Ramos (cell line): ENCODE data around the gene MYO18B.

Experiments
- in situ Hi-C: fragments of 300-500 bp; cut with MboI; formaldehyde crosslinking; loops from one replicate; pipeline ENCODE4 v1.14.3; 2022; ENCODE audit warnings: low sequenced_read_pairs; ENCODE audit not compliant: unreplicated experiment

Gene MYO18B

DNA sequence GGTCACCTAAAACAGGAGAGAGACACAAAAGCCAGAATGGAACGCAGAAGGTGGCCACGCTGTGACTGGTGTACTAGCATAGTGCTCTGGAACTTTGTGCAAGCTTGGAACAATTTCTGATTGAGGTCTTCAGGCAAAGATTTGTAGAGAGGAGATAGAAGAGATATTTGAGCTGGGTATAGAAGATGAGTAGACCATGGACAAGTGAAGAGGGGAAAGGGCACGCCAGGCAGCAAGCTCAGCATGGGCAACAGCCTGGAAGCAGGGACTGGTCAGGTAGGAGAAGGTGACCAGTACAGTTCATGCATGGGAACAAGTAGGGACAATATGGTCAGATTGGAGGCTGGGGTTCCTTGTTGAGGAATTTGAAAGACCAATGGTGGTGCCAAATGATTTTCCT, 24.4 kb downstream of the MYO18B start:
- in situ Hi-C loops = no loop called here

DNA sequence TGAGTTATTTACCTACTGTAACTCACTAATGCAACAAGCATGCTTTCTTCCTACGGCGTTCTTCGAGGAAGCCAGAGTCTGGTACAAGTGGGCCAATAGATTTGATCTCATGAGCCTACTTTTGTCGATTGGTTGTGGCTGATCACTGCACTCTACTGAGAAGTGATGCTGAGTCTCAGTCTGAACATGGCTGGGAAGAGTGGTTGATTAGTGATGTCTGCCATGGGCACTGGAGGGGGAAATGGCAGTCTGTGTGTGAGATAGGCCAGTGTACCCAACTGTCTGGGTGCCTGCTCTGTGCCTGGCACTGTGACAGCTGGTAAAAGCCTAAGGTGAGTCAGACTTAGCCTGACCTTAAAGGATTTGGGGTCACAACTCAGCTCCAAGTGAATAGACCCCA, 28.3 kb downstream of the MYO18B start:
- in situ Hi-C loops = loop anchor here (5.0 to 10.0 kb wide), 2 partner anchors 308 to 554 kb away; no protein-coding TSS in a partner anchor

- in situ Hi-C loops = loop anchor here (5.0 to 10.0 kb wide), 2 partner anchors 310 to 553 kb away; no protein-coding TSS in a partner anchor
These were observed 30.3 kb downstream of the MYO18B start for GRCh38 chr22:25772288-25772687.

GRCh38 chr22:25774575-25775026, 32.6 kb downstream of the MYO18B start:
- in situ Hi-C loops = loop anchor here (5.0 to 10.0 kb wide), 2 partner anchors 312 to 550 kb away; no protein-coding TSS in a partner anchor

GRCh38 chr22:25775531-25775930, 33.5 kb downstream of the MYO18B start:
- in situ Hi-C loops = loop anchor here (10.0 kb wide), 1 partner anchor 549 kb away; no protein-coding TSS in a partner anchor

DNA sequence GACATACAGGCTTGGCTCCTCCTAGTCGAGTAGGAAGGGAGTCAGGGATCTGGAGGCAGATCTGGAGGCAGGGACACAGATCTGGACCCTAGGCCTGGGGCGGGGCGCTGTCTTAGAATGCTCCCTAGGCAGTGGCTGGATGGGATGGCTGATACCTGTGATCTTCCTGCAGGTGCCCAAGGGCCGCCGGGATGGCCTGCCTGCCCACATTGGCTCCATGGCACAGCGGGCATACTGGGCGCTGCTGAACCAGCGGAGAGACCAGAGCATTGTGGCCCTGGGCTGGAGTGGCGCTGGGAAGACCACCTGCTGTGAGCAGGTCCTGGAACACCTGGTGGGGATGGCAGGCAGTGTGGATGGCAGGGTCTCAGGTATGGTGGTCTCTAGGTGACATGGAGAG, 35.4 kb downstream of the MYO18B start:
- in situ Hi-C loops = loop anchor here (10.0 kb wide), 1 partner anchor 547 kb away; no protein-coding TSS in a partner anchor

DNA sequence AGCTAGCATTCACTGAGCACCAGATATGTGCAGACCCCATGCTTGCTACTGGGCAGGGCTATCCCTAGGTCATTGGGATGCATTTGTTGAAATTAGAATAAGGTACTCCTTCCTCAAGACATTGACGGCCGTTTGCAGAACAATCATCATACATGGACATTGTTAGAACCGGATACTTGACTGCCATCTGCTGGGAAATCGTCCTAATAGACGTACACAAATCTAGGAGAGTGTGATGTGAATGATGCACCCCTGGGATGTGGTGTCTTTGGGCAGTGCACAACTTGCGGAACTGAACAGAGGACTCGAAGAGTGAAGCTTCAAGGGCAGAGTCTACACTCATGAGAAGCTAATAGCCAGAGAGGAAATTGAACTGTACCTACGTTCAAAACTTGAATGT, 35.9 kb downstream of the MYO18B start:
- in situ Hi-C loops = loop anchor here (10.0 kb wide), 1 partner anchor 547 kb away; no protein-coding TSS in a partner anchor

GRCh38 chr22:25779426-25779825, 37.4 kb downstream of the MYO18B start:
- in situ Hi-C loops = loop anchor here (10.0 kb wide), 1 partner anchor 545 kb away; no protein-coding TSS in a partner anchor

GRCh38 chr22:25779890-25780289, 37.9 kb downstream of the MYO18B start:
- in situ Hi-C loops = loop anchor here (10.0 kb wide), 1 partner anchor 545 kb away; no protein-coding TSS in a partner anchor

DNA sequence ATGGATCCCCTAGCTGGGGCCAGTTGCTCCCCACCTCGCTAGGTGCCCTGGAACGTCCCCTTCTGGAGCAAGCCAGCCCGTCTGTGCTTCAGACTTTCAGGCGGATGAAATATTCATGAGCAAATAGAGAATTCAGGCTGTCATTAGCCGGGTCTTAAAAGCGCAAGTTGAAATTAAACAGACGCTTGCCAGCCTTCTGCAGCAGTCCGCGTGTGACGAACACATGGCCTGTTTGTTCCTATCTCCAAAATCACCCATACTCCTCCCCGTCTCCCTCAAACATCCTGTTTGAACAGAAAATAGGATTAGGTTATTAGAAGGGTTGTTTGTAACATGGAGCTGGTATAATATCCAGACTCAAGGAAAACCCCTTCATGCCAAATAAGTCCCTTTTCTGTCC, 38.7 kb downstream of the MYO18B start:
- in situ Hi-C loops = no loop called here

GRCh38 chr22:25781801-25782200, 39.8 kb downstream of the MYO18B start:
- in situ Hi-C loops = no loop called here

DNA sequence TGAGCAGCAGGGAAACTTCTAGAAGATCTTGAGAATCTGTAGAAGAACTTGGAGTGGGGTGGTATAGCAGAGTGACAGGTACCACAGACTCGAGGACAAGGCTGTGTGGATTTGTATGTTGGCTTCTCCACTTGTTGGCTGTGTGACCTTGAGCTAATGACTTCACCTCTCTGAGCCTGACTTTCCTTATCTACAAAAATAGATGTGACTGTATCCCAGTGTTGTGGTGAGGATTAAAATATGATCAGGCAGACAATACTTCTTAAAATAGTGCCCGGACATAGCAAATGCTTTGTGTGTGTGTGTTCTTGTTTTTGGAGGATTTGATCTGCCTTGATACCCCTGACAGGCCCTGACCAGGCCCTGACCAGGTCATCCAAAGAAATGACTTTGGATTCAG, 40.8 kb downstream of the MYO18B start:
- in situ Hi-C loops = no loop called here

DNA sequence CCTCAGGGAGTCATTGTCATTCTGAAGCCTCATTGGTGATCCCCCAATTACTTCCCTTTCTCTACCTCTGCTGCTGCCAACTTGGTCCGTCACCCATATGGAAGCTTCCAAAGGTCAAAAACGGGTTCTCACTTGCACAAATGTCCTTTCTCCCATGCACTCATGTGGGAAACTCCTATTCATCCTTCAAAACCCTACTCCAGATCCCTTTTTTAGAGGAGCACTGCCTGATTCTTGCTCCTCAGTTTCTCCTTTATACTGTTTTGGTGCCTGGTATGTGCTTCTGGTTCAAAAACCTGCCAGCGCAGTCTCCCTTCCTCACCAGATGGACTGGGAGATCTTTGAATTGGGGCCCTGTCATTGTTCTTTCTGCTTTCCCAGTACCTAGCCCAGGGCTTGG, 41.9 kb downstream of the MYO18B start:
- in situ Hi-C loops = no loop called here

DNA sequence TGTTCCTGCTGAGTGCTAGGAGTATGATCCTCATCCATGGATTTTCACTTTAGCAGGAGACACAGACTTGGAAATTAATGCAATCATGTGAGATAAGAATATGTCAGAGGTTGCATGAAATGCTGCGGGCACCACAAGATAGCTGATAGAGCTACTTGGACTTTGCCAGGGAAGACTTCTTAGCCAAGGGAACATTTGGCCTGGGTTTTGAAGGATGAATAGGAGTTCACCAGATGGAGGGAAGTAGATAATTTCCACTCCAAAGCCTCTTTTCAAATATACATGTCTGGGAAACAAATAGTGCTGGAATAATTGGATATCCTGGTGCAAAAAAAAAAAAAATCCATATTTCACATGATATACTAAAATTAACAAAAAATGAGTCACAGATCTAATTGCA, 44.2 kb downstream of the MYO18B start:
- in situ Hi-C loops = no loop called here

- in situ Hi-C loops = no loop called here
These were observed 49.6 kb downstream of the MYO18B start for GRCh38 chr22:25791556-25791955.

- in situ Hi-C loops = no loop called here
These were observed 53.5 kb downstream of the MYO18B start for GRCh38 chr22:25795478-25795877.

DNA sequence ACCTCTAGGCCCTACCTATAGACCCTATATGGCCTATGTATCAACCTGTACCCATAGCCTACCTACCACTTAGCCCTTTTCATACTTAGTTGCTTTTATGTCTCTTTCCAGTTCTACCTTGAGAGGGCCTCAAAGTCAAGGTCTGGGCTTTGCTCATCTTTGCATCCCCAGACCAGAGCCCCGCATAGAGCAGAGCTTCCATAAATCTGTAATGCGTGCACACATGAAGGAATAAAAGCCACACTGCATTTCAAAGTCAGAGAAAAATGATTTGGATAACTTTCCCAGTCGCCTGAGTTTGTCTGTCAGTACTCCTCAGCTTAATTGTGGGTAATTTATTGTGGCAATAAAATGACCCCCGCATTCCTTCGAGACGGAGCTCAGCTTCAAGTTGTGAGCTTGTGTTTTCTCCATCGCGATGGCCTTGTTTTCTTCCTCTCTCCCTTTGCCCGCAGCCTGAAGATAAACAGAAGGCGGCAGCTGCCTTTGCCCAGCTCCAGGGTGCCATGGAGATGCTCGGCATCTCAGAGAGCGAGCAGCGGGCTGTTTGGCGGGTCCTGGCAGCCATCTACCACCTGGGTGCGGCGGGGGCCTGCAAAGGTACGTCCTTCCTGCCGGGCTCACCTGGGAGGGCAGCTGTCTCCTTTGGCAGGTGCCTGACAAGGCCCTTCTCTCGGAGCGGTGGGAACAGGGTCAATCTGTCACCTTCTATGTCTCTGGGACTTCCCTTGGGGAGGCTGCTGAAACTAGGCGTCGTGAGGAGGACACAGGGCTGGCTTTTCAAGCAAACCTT, 55.7 kb downstream of the MYO18B start:
- in situ Hi-C loops = no loop called here

DNA sequence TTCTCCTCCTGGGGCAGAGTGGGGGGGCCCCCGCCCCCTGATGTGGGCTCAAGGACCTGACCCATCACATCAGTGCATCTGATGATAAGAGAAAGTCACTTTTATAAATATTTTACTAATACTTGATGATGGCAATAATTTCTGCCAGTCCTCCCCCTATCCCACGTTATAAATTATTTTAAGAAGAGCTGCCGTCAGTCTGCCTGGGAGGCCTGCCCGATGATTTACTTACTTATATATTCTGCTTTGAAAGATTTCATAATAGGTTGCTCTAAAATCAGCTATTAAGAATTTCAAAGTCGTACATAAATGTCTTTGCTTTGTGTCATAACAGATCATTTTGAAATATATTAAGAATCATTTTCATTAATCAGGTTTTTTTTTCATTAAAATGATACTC, 58.8 kb downstream of the MYO18B start:
- in situ Hi-C loops = no loop called here

DNA sequence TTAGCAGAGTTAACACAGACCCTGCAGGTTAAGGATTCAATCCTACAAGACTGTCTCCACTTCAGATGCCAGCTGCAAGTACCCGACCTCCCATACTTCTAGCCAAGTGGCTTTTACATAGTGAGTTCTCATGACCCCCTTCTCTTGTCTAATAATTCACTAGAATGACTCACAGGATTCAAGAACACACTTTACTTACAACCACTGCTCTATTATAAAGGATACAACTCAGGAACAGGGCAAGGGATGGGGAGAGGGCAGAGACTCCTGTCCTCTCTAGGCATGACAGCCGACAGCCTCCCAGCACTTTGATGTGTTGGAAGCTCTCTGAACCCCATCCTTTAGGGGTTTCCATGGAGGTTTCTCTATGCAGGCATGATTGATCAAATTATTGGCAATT, 60.0 kb downstream of the MYO18B start:
- in situ Hi-C loops = no loop called here

- in situ Hi-C loops = no loop called here
These were observed 62.7 kb downstream of the MYO18B start for GRCh38 chr22:25804676-25805075.

- in situ Hi-C loops = no loop called here
These were observed 64.6 kb downstream of the MYO18B start for GRCh38 chr22:25806579-25806978.

DNA sequence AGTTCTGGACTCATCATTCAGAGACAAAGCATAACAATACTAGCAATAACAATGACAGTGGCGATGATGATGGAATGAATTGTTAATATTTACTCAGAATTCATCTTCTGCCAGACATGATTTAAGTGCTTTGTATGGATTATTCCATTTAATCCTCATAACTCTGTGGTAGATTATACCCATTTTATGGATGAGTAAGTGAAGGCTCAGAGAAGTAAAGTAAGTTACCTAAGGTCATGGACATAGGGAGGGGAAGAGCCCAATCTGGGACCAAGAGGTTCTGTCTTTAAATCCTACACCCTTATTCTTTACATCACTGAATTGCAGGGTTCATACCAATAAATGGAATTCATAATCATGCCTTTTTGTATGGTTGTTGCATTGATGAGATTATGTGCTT, 72.7 kb downstream of the MYO18B start:
- in situ Hi-C loops = no loop called here
